ENCODE results near the gene SMG6.

GRCh38 chr17:2071455-2072281 lies 231.9 kb downstream of the SMG6 start:
- TF ChIP-seq CTCF (IDR thresholded peaks at IDR 0.05; ENCODE audit: insufficient read depth, low read length, poor library complexity, severe bottlenecking) (no peak), EZH2phosphoT487 (conservative IDR thresholded peaks at IDR 0.05; ENCODE audit: low read length) (no peak)
